Measurements from ENCODE around the gene PPARA. TPM values are rescaled to one million over a fixed set of nuclear protein-coding genes. Genes with fewer than 3 reads are reported as not detected.
A peak's percentile ranks its signal among the peaks of the same experiment; 100 is the strongest.

Gene PPARA
- total and polyA plus RNA-seq, 2 experiments from 2014 or later = 4.7 to 12.6 TPM

GRCh38 chr22:46110215-46110614 is 40.1 kb upstream of the PPARA start (continued):
- TF ChIP-seq ZNF462 (CRISPR knock-in tag; IDR thresholded peaks at IDR 0.05) = no peak

GRCh38 chr22:46111645-46112306 is 38.5 kb upstream of the PPARA start:
- Histone ChIP-seq H3K4me2 (no peak overlapping the region), H3K4me1 (ENCODE audit: insufficient read depth) (no peaks in the 10 kb centered on the region), H3K4me3 (no peak overlapping the region), H4K20me1 (replicated peaks; ENCODE audit: insufficient read depth) (no peaks in the 10 kb centered on the region), H3K9me2 (ENCODE audit: insufficient read depth) (no peaks in the 10 kb centered on the region), H3K27me3 (ENCODE audit: insufficient read depth) (no peaks in the 10 kb centered on the region), H3K79me2 (replicated peaks; ENCODE audit: insufficient read depth) (no peaks in the 10 kb centered on the region), H3K27ac (ENCODE audit: low read depth) (no peak overlapping the region), H3F3A (replicated peaks; ENCODE audit: low read depth) (no peaks in the 10 kb centered on the region), H2AFZ (no peak overlapping the region), H3K36me3 (ENCODE audit: insufficient read depth) (no peaks in the 10 kb centered on the region)
- peaks cover 4% of the 10 kb centered on the region for H3K27me3 Mint-ChIP-seq (ENCODE audit: insufficient read depth, low read depth, poor library complexity)
- DNase-seq (ENCODE audit: low spot score) (peak; percentile 44), ATAC-seq (peak; percentile 38)
- H3K9me3 Mint-ChIP-seq = no peaks in the 10 kb centered on the region
- H3K36me3 Mint-ChIP-seq (ENCODE audit: low read depth) = no peaks in the 10 kb centered on the region
- no peak overlapping the region for H3K27ac Mint-ChIP-seq
- no peak overlapping the region for H3K4me3 Mint-ChIP-seq
- H3K4me1 Mint-ChIP-seq = peaks cover 3% of the 10 kb centered on the region
- TF ChIP-seq JUNB (IDR thresholded peaks at IDR 0.05; ENCODE audit: unreplicated experiment) (no peak), STAT1 (IDR thresholded peaks at IDR 0.05; ENCODE audit: unreplicated experiment) (no peak), ETS1 (IDR thresholded peaks at IDR 0.05) (no peak), EZH2phosphoT487 (IDR thresholded peaks at IDR 0.05; ENCODE audit: unreplicated experiment) (no peak), ZNF462 (CRISPR knock-in tag; IDR thresholded peaks at IDR 0.05) (no peak), ZNF331 (CRISPR knock-in tag; IDR thresholded peaks at IDR 0.05; ENCODE audit: low read depth) (no peak), CREB1 (CRISPR knock-in tag; IDR thresholded peaks at IDR 0.05; ENCODE audit: low read depth) (no peak)

All from GM23338 (cell line).